HepG2 (cell line): Measurements from ENCODE around the gene FURIN. TPM values are rescaled to one million over a fixed set of nuclear protein-coding genes. Genes with fewer than 3 reads are reported as not detected.
A peak's percentile ranks its signal among the peaks of the same experiment; 100 is the strongest.

Source experiments
- CAMTA2 ChIP-seq: sonication (generic); formaldehyde crosslinking; IDR thresholded peaks from 2 replicates; pipeline ENCODE4 v1.4.0; 2020; ENCODE audit warnings: mild to moderate bottlenecking, missing genetic modification reagents, borderline replicate concordance
- CHCHD3 ChIP-seq: sonication (generic); formaldehyde crosslinking; IDR thresholded peaks from 2 replicates; pipeline ENCODE4 v1.8.0; 2022; ENCODE audit warnings: mild to moderate bottlenecking, missing genetic modification reagents, moderate library complexity
- FOXJ3 ChIP-seq: sonication (generic); formaldehyde crosslinking; IDR thresholded peaks from 2 replicates; pipeline ENCODE4 v1.4.0; 2020; ENCODE audit warnings: missing genetic modification reagents, mild to moderate bottlenecking, borderline replicate concordance
- JARID2 ChIP-seq: sonication (generic); formaldehyde crosslinking; IDR thresholded peaks from 2 replicates; pipeline ENCODE4 v1.8.1; 2023; ENCODE audit warnings: missing genetic modification reagents, inconsistent platforms; ENCODE audit not compliant: insufficient replicate concordance
- KMT2A ChIP-seq: sonication (generic); formaldehyde crosslinking; IDR thresholded peaks from 2 replicates; pipeline ENCODE4 v1.4.0; 2020; ENCODE audit warnings: missing genetic modification reagents
- NAIF1 ChIP-seq: sonication (generic); formaldehyde crosslinking; IDR thresholded peaks from 2 replicates; pipeline ENCODE4 v1.5.0; 2020; ENCODE audit warnings: mild to moderate bottlenecking, missing genetic modification reagents, borderline replicate concordance
- NFKBIZ ChIP-seq: IDR thresholded peaks from 2 replicates; pipeline ENCODE4 v1.6.1; 2018; ENCODE audit warnings: missing genetic modification reagents, missing compliant biosample characterization
- PHF21A ChIP-seq: sonication (generic); formaldehyde crosslinking; IDR thresholded peaks from 2 replicates; pipeline ENCODE4 v1.5.0; 2020; ENCODE audit warnings: mild to moderate bottlenecking, missing genetic modification reagents
- POGZ ChIP-seq: sonication (generic); formaldehyde crosslinking; IDR thresholded peaks from 2 replicates; pipeline ENCODE4 v1.4.0; 2020; ENCODE audit warnings: mild to moderate bottlenecking, missing genetic modification reagents
- SOX13 ChIP-seq, 3 experiments: fragments of 450-650 bp in 1 of 3; sonication (generic) in 1 of 3; formaldehyde crosslinking in 1 of 3; IDR thresholded peaks in 2 of 3; conservative IDR thresholded peaks in 1 of 3; 2 replicates each; pipeline versions ENCODE4 v1.5.0 to v1.6.1; 2016 to 2020; ENCODE audit warnings: antibody characterized with exemption in 1 of 3, mild to moderate bottlenecking in 1 of 3, missing compliant biosample characterization in 1 of 3, missing genetic modification reagents in 1 of 3, moderate library complexity in 1 of 3
- THAP11 ChIP-seq: IDR thresholded peaks from 2 replicates; pipeline ENCODE4 v1.6.1; 2016; ENCODE audit warnings: missing biosample characterization, missing genetic modification reagents
- ZBTB21 ChIP-seq: sonication (generic); formaldehyde crosslinking; IDR thresholded peaks from 2 replicates; pipeline ENCODE4 v1.4.0; 2020; ENCODE audit warnings: missing genetic modification reagents
- ZMYM2 ChIP-seq: sonication (generic); formaldehyde crosslinking; IDR thresholded peaks from 2 replicates; pipeline ENCODE4 v1.8.0; 2022; ENCODE audit warnings: mild to moderate bottlenecking, missing genetic modification reagents
- ZMYM4 ChIP-seq: sonication (generic); formaldehyde crosslinking; IDR thresholded peaks from 2 replicates; pipeline ENCODE4 v1.8.1; 2023; ENCODE audit warnings: mild to moderate bottlenecking, missing genetic modification reagents
- ZNF136 ChIP-seq: sonication (generic); formaldehyde crosslinking; IDR thresholded peaks from 2 replicates; pipeline ENCODE4 v1.8.1; 2022; ENCODE audit warnings: low read depth, mild to moderate bottlenecking, moderate library complexity, missing genetic modification reagents
- ZNF24 ChIP-seq: fragments of 450-650 bp; IDR thresholded peaks from 2 replicates; pipeline ENCODE4 v1.6.1; 2017; ENCODE audit warnings: antibody characterized with exemption, mild to moderate bottlenecking
- ZNF329 ChIP-seq: sonication (generic); formaldehyde crosslinking; IDR thresholded peaks from 2 replicates; pipeline ENCODE4 v1.9.0; 2021; ENCODE audit warnings: low read depth, mild to moderate bottlenecking, missing genetic modification reagents
- ZNF512B ChIP-seq: sonication (generic); formaldehyde crosslinking; IDR thresholded peaks from 2 replicates; pipeline ENCODE4 v1.5.1; 2020; ENCODE audit warnings: missing genetic modification reagents, mild to moderate bottlenecking, borderline replicate concordance
- ZNF563 ChIP-seq: sonication (generic); formaldehyde crosslinking; IDR thresholded peaks from 2 replicates; pipeline ENCODE4 v1.8.0; 2022; ENCODE audit warnings: mild to moderate bottlenecking, moderate library complexity, missing genetic modification reagents
- ZNF572 ChIP-seq: sonication (generic); formaldehyde crosslinking; IDR thresholded peaks from 2 replicates; pipeline ENCODE4 v1.5.1; 2020; ENCODE audit warnings: mild to moderate bottlenecking, missing genetic modification reagents
- ZNF598 ChIP-seq: sonication (generic); formaldehyde crosslinking; IDR thresholded peaks from 2 replicates; pipeline ENCODE4 v1.5.1; 2020; ENCODE audit warnings: mild to moderate bottlenecking, missing genetic modification reagents, borderline replicate concordance
- ZNF878 ChIP-seq: sonication (generic); formaldehyde crosslinking; IDR thresholded peaks from 2 replicates; pipeline ENCODE4 v1.8.1; 2023; ENCODE audit warnings: mild to moderate bottlenecking, missing genetic modification reagents, moderate library complexity
- polyA plus RNA-seq, 8 experiments: library from polyadenylated mRNA; depleted of rRNA in 3 of 8; stranded (reverse) in 7 of 8; unstranded in 1 of 8; fragments of >200 nt; fragmentation: Illumina TruSeq in 4 of 8; extraction: Trizol in 4 of 8; gene quantifications; 2 replicates each; pipeline versions ENCODE4 v1.2.1 to v1.2.3, GENCODE V29; 2011 to 2016; ENCODE audit warnings: low read depth in 4 of 8, missing spikeins in 1 of 8, mixed read lengths in 1 of 8; ENCODE audit not compliant: insufficient read depth in 1 of 8
- total RNA-seq, 5 experiments: library from RNA; depleted of rRNA; stranded (reverse); fragments of >200 nt; fragmentation: Illumina TruSeq; extraction: Trizol; gene quantifications; 2 replicates each; pipeline ENCODE4 v1.2.3, GENCODE V29; 2016; ENCODE audit warnings: low read depth in 1 of 5
- TF ChIP-seq, protein P1 (sequence below): sonication (generic); formaldehyde crosslinking; IDR thresholded peaks from 2 replicates; pipeline ENCODE4 v1.4.0; 2020; ENCODE audit warnings: missing genetic modification reagents, borderline replicate concordance
- TF ChIP-seq, protein P2 (sequence below): sonication (generic); formaldehyde crosslinking; IDR thresholded peaks from 2 replicates; pipeline ENCODE4 v1.4.0; 2020; ENCODE audit warnings: mild to moderate bottlenecking, missing genetic modification reagents, borderline replicate concordance

Gene FURIN
- total and polyA plus RNA-seq, 2 of the 13 experiments (the other 11 are each of a cell fraction or from before 2014, with no cell fraction given), result 15.2 to 17.4 TPM

GRCh38 chr15:90931828-90932659 is 63.7 kb downstream of the FURIN start, which contains the start of gene HDDC3 (continued):
- TF ChIP-seq ZNF878 (CRISPR knock-in tag), result no peak
- TF ChIP-seq, protein P1, sequence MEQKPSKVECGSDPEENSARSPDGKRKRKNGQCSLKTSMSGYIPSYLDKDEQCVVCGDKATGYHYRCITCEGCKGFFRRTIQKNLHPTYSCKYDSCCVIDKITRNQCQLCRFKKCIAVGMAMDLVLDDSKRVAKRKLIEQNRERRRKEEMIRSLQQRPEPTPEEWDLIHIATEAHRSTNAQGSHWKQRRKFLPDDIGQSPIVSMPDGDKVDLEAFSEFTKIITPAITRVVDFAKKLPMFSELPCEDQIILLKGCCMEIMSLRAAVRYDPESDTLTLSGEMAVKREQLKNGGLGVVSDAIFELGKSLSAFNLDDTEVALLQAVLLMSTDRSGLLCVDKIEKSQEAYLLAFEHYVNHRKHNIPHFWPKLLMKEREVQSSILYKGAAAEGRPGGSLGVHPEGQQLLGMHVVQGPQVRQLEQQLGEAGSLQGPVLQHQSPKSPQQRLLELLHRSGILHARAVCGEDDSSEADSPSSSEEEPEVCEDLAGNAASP (CRISPR knock-in tag), result peak; percentile 80
- TF ChIP-seq ZNF512B (CRISPR knock-in tag), result no peak
- TF ChIP-seq ZMYM4, result peak; percentile 94
- peak; percentile 71 for TF ChIP-seq PHF21A
- TF ChIP-seq THAP11, result peak; percentile 82
- no peak for TF ChIP-seq NAIF1 (CRISPR knock-in tag)
- peak; percentile 93 for TF ChIP-seq POGZ (CRISPR knock-in tag)
- TF ChIP-seq ZMYM2, result peak; percentile 67; the same call in 1 of the 2 replicates
- TF ChIP-seq ZNF598, result no peak
- no peak for TF ChIP-seq ZNF136
- TF ChIP-seq, protein P2, sequence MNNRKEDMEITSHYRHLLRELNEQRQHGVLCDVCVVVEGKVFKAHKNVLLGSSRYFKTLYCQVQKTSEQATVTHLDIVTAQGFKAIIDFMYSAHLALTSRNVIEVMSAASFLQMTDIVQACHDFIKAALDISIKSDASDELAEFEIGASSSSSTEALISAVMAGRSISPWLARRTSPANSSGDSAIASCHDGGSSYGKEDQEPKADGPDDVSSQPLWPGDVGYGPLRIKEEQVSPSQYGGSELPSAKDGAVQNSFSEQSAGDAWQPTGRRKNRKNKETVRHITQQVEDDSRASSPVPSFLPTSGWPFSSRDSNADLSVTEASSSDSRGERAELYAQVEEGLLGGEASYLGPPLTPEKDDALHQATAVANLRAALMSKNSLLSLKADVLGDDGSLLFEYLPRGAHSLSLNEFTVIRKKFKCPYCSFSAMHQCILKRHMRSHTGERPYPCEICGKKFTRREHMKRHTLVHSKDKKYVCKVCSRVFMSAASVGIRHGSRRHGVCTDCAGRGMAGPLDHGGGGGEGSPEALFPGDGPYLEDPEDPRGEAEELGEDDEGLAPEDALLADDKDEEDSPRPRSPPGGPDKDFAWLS (CRISPR knock-in tag), result no peak
- peak; percentile 5; the same call in 1 of the 2 replicates for TF ChIP-seq CHCHD3 (CRISPR knock-in tag)
- TF ChIP-seq FOXJ3 (CRISPR knock-in tag), result no peak
- peak; percentile 43 for TF ChIP-seq NFKBIZ
- peak; percentile 85 for TF ChIP-seq KMT2A
- no peak for TF ChIP-seq ZNF24
- TF ChIP-seq ZNF563 (CRISPR knock-in tag), result peak; percentile 85
- TF ChIP-seq CAMTA2 (CRISPR knock-in tag), result peak; percentile 95
- TF ChIP-seq ZNF329 (CRISPR knock-in tag), result 0 out of 2 replicates have a peak, but pooled peaks have one; percentile 36
- 0 out of 2 replicates have a peak, but pooled peaks have one; percentile 49 for TF ChIP-seq ZNF572 (CRISPR knock-in tag)
- TF ChIP-seq ZBTB21, result peak; percentile 28; the same call in 1 of the 2 replicates
- no peak for TF ChIP-seq JARID2
- TF ChIP-seq SOX13 (IDR thresholded peaks at IDR 0.05), result no peak
- peak in 1 of 2 experiments; percentile 48; a peak in 2 of 4 replicates for TF ChIP-seq SOX13 (CRISPR knock-in tag; conservative IDR thresholded peaks at IDR 0.05 in 1 of 2, IDR thresholded peaks at IDR 0.05 in 1 of 2)
